Right atrium auricular region (tissue), 2 donors: ENCODE results near the gene VWA1. TPM values are rescaled to one million over a fixed set of nuclear protein-coding genes. Genes with fewer than 3 reads are reported as not detected.
"Not testable (repeated sequence)": the region's sequence is repeated elsewhere in the genome, so short reads cannot be mapped to it uniquely, and the experiment has no call there.

Experiments
- DNase-seq: peaks from one replicate; pipeline ENCODE4 v3.0.0-alpha.2; 2019; ENCODE audit warnings: low spot score
- H3K27ac ChIP-seq, 2 donors: fragments of 200-600 bp; sonication (generic); 1 replicate in 1 of 2; 2 replicates in 1 of 2; pipeline ENCODE4 v1.5.1; 2016 to 2019
- H3K27me3 ChIP-seq, 2 donors: fragments of 200-600 bp; sonication (generic); one replicate each; pipeline versions ENCODE4 v1.5.1 to v1.6.0; 2017 to 2019
- H3K36me3 ChIP-seq: fragments of 200-600 bp; sonication (generic); one replicate; pipeline ENCODE4 v1.5.1; 2016
- H3K4me1 ChIP-seq, 2 donors: fragments of 200-600 bp; sonication (generic); one replicate each; pipeline versions ENCODE4 v1.5.1 to v1.6.0; 2017 to 2019
- H3K4me3 ChIP-seq, 2 donors: fragments of 200-600 bp; sonication (generic); 1 replicate in 1 of 2; 2 replicates in 1 of 2; pipeline ENCODE4 v1.5.1; 2017 to 2019; ENCODE audit warnings: mild to moderate bottlenecking in 1 of 2, moderate library complexity in 1 of 2
- H3K9me3 ChIP-seq, 2 donors: fragments of 200-600 bp; sonication (generic); one replicate each; pipeline ENCODE4 v1.5.1; 2019
- total RNA-seq, 2 donors: library from RNA; depleted of rRNA; stranded (reverse); fragments of >200 nt; gene quantifications; one replicate each; pipeline ENCODE4 v1.1.0, GENCODE V29; 2016
- TF ChIP-seq, protein P1 (sequence below), 2 donors: fragments of 200-600 bp; sonication (generic); IDR thresholded peaks; one replicate each; pipeline ENCODE4 v1.5.1; 2019; ENCODE audit warnings: antibody characterized with exemption in 2 of 2

Gene VWA1
- total RNA-seq, 2 donors from 2014 or later, result 13.0 to 15.2 TPM

DNA sequence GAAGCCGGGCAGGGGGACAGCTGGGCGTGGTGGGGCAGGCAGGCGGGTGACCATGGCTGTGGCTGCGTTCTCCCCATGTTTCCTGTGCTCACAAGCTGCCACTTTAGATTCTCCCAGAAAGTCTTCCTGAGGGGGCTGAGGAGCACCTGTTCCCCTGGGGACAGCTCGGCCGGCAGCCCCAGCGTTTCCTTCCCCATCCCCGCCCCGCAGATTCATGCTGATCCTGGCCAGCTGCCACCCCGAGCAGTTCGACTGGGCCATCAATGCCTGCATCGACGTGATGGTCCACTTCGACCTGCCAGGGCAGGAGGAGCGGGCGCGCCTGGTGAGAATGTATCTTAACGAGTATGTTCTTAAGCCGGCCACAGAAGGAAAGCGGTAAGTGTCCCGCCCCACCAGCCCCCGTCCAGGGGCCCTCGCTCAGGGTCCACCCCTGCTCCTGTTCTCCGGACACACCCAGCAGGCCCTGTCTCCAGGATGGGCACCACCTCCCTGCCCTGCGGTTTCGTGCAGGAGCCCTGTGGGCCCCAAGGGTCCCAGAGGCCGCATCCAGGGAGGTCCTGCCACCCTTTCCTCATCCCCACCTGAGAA, 25.1 kb downstream of the VWA1 start:
- Histone ChIP-seq H3K4me1 (peaks cover 0 to 6% of the 10 kb centered on the region in 2 donors), H3K27me3 (no peaks in the 10 kb centered on the region), H3K36me3 (no peaks in the 10 kb centered on the region), H3K4me3 (no peak overlapping the region), H3K27ac (no peak overlapping the region), H3K9me3 (no peaks in the 10 kb centered on the region)
- no peak for DNase-seq
- TF ChIP-seq, protein P1, sequence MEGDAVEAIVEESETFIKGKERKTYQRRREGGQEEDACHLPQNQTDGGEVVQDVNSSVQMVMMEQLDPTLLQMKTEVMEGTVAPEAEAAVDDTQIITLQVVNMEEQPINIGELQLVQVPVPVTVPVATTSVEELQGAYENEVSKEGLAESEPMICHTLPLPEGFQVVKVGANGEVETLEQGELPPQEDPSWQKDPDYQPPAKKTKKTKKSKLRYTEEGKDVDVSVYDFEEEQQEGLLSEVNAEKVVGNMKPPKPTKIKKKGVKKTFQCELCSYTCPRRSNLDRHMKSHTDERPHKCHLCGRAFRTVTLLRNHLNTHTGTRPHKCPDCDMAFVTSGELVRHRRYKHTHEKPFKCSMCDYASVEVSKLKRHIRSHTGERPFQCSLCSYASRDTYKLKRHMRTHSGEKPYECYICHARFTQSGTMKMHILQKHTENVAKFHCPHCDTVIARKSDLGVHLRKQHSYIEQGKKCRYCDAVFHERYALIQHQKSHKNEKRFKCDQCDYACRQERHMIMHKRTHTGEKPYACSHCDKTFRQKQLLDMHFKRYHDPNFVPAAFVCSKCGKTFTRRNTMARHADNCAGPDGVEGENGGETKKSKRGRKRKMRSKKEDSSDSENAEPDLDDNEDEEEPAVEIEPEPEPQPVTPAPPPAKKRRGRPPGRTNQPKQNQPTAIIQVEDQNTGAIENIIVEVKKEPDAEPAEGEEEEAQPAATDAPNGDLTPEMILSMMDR (IDR thresholded peaks at IDR 0.05), result no peak

- H3K27me3 ChIP-seq, result no peaks in the 10 kb centered on the region
- H3K4me3 ChIP-seq, result no peak overlapping the region
- no peak for DNase-seq
- H3K4me1 ChIP-seq, result peaks cover 0 to 6% of the 10 kb centered on the region in 2 donors
- H3K9me3 ChIP-seq, result no peaks in the 10 kb centered on the region
- H3K27ac ChIP-seq, result no peak overlapping the region
- no peaks in the 10 kb centered on the region for H3K36me3 ChIP-seq
- TF ChIP-seq, protein P1 (IDR thresholded peaks at IDR 0.05), result no peak
Observed at GRCh38 chr1:1461721-1462317, 26.3 kb downstream of the VWA1 start.

DNA sequence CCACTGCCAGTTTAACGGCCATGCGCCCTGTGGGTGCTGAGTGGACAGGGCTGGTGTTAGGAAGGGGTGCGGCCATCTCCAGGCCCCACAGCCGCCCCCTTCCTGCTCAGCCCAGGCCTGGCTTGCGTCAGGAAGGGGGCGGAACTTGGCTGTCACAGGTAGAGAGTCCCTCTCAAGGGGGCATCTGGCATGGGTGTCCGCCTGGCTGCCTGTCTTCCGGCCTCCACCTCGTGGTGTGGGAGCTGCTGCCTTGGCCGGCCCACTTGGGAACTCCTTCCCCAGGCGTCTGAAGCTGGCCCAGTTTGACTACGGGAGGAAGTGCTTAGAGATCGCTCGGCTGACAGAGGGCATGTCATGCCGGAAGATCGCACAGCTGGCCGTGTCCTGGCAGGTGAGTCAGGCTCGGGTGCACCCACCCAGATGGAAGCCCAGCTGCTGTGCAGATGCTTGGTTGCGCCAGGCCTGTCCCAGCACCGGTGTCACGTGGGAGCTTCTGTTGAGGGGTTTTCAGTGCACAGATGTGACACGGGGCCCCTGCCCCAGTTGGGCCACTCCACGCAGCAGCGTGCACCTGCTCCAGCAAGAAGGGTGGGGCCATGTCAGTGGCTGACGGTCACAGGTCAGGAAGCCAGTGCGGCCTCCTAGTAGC, 27.0 kb downstream of the VWA1 start:
- Histone ChIP-seq H3K27ac (no peak overlapping the region), H3K4me1 (peaks cover 0 to 6% of the 10 kb centered on the region in 2 donors), H3K36me3 (no peaks in the 10 kb centered on the region), H3K4me3 (no peak overlapping the region), H3K27me3 (no peaks in the 10 kb centered on the region), H3K9me3 (no peaks in the 10 kb centered on the region)
- no peak for DNase-seq
- TF ChIP-seq, protein P1 (IDR thresholded peaks at IDR 0.05), result no peak

- H3K4me3 ChIP-seq, result no peak overlapping the region
- H3K9me3 ChIP-seq, result no peaks in the 10 kb centered on the region
- peaks cover 0 to 6% of the 10 kb centered on the region in 2 donors for H3K4me1 ChIP-seq
- TF ChIP-seq, protein P1 (IDR thresholded peaks at IDR 0.05), result no peak
- no peak for DNase-seq
- no peaks in the 10 kb centered on the region for H3K27me3 ChIP-seq
- H3K36me3 ChIP-seq, result no peaks in the 10 kb centered on the region
- H3K27ac ChIP-seq, result no peak overlapping the region
Observed at GRCh38 chr1:1463312-1463711, 27.8 kb downstream of the VWA1 start.

- not testable (repeated sequence) for H3K27me3 ChIP-seq, H3K4me3 ChIP-seq, DNase-seq
Observed at GRCh38 chr1:1468196-1468985, 32.9 kb downstream of the VWA1 start.

More at GRCh38 chr1:1468196-1468985, 32.9 kb downstream of the VWA1 start:
- H3K4me1 ChIP-seq, result peaks cover 0 to 18% of the 10 kb centered on the region in 2 donors
- H3K9me3 ChIP-seq, H3K36me3 ChIP-seq, H3K27ac ChIP-seq: not testable (repeated sequence)
